ENCODE data around the gene CCDC89. TPM values are rescaled to one million over a fixed set of nuclear protein-coding genes. Genes with fewer than 3 reads are reported as not detected.

Gene CCDC89
- total and polyA plus RNA-seq, 10 of the 15 experiments (the other 5 are each of a cell fraction or from before 2014, with no cell fraction given) = 0.11 to 0.15 TPM; not detected in 8

- H3K36me3 ChIP-seq (ENCODE audit: control insufficient read depth in 2 of 2, insufficient read depth in 2 of 2, low read length in 1 of 2) = peaks cover 0 to 23% of the 10 kb centered on the region in 2 experiments; a peak in 3 of 4 replicates
- TF ChIP-seq TCF12 (IDR thresholded peaks at IDR 0.05; ENCODE audit: low read depth, low read length) (no peak), BCL3 (IDR thresholded peaks at IDR 0.05; ENCODE audit: borderline replicate concordance, insufficient read depth, low read depth, low read length, poor library complexity, severe bottlenecking) (no peak), HCFC1 (IDR thresholded peaks at IDR 0.05; ENCODE audit: low read length) (no peak), RB1 (IDR thresholded peaks at IDR 0.05; ENCODE audit: borderline replicate concordance) (no peak)
- no peak overlapping the region for H3K4me3 ChIP-seq
- ChIA-PET POLR2A (interaction anchor here (1.2 to 1.5 kb wide), 2 partner anchors 10 to 30 kb away, joined by 4 to 6 read pairs; partner anchors contain the start of gene TMEM126B), CTCF (no interaction called here), RAD21 (ENCODE audit: unreplicated experiment) (interaction anchor here (2.8 kb wide), 1 partner anchor 9 kb away, joined by 9 read pairs; no protein-coding TSS in a partner anchor), SMC1A (ENCODE audit: uncharacterized antibody, unreplicated experiment) (interaction anchor here (0.6 to 8.2 kb wide), 2 partner anchors 10 to 168 kb away, joined by 3 to 66 read pairs; partner anchors contain the start of gene TMEM126A)
- no TSS peak for BruUV-seq (replicated peaks)
- intact Hi-C loops (cut with micrococcal nuclease; ENCODE audit: unreplicated experiment) = no loop called here
- in situ Hi-C loops (cut with MboI) = no loop called here
- H3K27me3 ChIP-seq (replicated peaks in 1 of 2; ENCODE audit: control insufficient read depth in 2 of 2, insufficient read depth in 2 of 2, low read length in 1 of 2) = no peaks in the 10 kb centered on the region
- 100% methylated on average over 1 of the region's 1 CpG for WGBS (ENCODE audit: insufficient coverage, insufficient replicate concordance, low lambda C conversion rate, missing lambda C conversion rate)
- DNase-seq (ENCODE audit: low read depth, low spot score) (no peak), ATAC-seq (no peak), FAIRE-seq (no peak)
- H3K4me1 ChIP-seq (ENCODE audit: control insufficient read depth, insufficient read depth, low read length) = no peaks in the 10 kb centered on the region
- H4K20me1 ChIP-seq (ENCODE audit: control insufficient read depth, insufficient read depth) = peaks cover 3% of the 10 kb centered on the region; the same call in 1 of the 2 replicates
- H3K9me3 ChIP-seq (replicated peaks; ENCODE audit: control insufficient read depth, insufficient read depth, low read length) = no peaks in the 10 kb centered on the region
- peaks cover 53% of the 10 kb centered on the region for H3K79me2 ChIP-seq (ENCODE audit: control insufficient read depth, insufficient read depth, low read length)
- H2AFZ ChIP-seq (ENCODE audit: control insufficient read depth, low read depth, low read length) = no peak overlapping the region
- H3K4me2 ChIP-seq (ENCODE audit: control insufficient read depth, insufficient read depth) = no peak overlapping the region
- no peak overlapping the region for H3K9ac ChIP-seq (ENCODE audit: control insufficient read depth, insufficient read depth, low read length)
- no peak overlapping the region for H3K27ac ChIP-seq (ENCODE audit: control insufficient read depth, insufficient read depth)
Measured at GRCh38 chr11:85658180-85658579, 27.8 kb downstream of the CCDC89 start.

- Histone ChIP-seq H3K4me2 (ENCODE audit: control insufficient read depth, insufficient read depth) (no peak overlapping the region), H3K4me3 (no peak overlapping the region), H3K9ac (ENCODE audit: control insufficient read depth, insufficient read depth, low read length) (no peak overlapping the region), H3K79me2 (ENCODE audit: control insufficient read depth, insufficient read depth, low read length) (peaks cover 39% of the 10 kb centered on the region), H3K27me3 (replicated peaks in 1 of 2; ENCODE audit: control insufficient read depth in 2 of 2, insufficient read depth in 2 of 2, low read length in 1 of 2) (no peaks in the 10 kb centered on the region), H2AFZ (ENCODE audit: control insufficient read depth, low read depth, low read length) (no peak overlapping the region), H3K36me3 (ENCODE audit: control insufficient read depth in 2 of 2, insufficient read depth in 2 of 2, low read length in 1 of 2) (peaks cover 0 to 15% of the 10 kb centered on the region in 2 experiments; a peak in 2 of 4 replicates), H4K20me1 (ENCODE audit: control insufficient read depth, insufficient read depth) (no peaks in the 10 kb centered on the region), H3K9me3 (replicated peaks; ENCODE audit: control insufficient read depth, insufficient read depth, low read length) (no peaks in the 10 kb centered on the region), H3K4me1 (ENCODE audit: control insufficient read depth, insufficient read depth, low read length) (no peaks in the 10 kb centered on the region), H3K27ac (ENCODE audit: control insufficient read depth, insufficient read depth) (no peak overlapping the region)
- POLR2A ChIA-PET = interaction anchor here (1.1 to 1.5 kb wide), 2 partner anchors 8 to 29 kb away, joined by 4 read pairs; partner anchors contain the start of gene TMEM126B
- SMC1A ChIA-PET (ENCODE audit: uncharacterized antibody, unreplicated experiment) = interaction anchor here (0.6 to 1.3 kb wide), 3 partner anchors 9 to 38 kb away, joined by 3 read pairs; partner anchors contain the start of genes TMEM126A and TMEM126B
- RAD21 ChIA-PET (ENCODE audit: unreplicated experiment) = no interaction called here
- DNase-seq (ENCODE audit: low read depth, low spot score) (no peak), ATAC-seq (no peak), FAIRE-seq (no peak)
- intact Hi-C loops (cut with micrococcal nuclease; ENCODE audit: unreplicated experiment) (no loop called here), in situ Hi-C loops (cut with MboI) (no loop called here)
- CTCF ChIA-PET = no interaction called here
- 33% methylated on average over 1 of the region's 1 CpG for WGBS (ENCODE audit: insufficient coverage, insufficient replicate concordance, low lambda C conversion rate, missing lambda C conversion rate)
- no TSS peak for BruUV-seq (replicated peaks)
- TF ChIP-seq IRF4 (IDR thresholded peaks at IDR 0.05; ENCODE audit: low read depth, low read length) = no peak
- no peak for TF ChIP-seq RCOR1 (conservative IDR thresholded peaks at IDR 0.05; ENCODE audit: low read depth, low read length)
- TF ChIP-seq ZNF384 (IDR thresholded peaks at IDR 0.05; ENCODE audit: borderline replicate concordance, low read depth, low read length) = no peak
- no peak for TF ChIP-seq E2F4 (IDR thresholded peaks at IDR 0.05; ENCODE audit: low read depth, low read length)
- no peak for TF ChIP-seq ZZZ3 (IDR thresholded peaks at IDR 0.05; ENCODE audit: control insufficient read depth, insufficient read length, low read depth)
- TF ChIP-seq CBFB (IDR thresholded peaks at IDR 0.05; ENCODE audit: low read depth) = no peak
- TF ChIP-seq SIX5 (IDR thresholded peaks at IDR 0.05; ENCODE audit: low read depth, low read length, severe bottlenecking) = no peak
- no peak for TF ChIP-seq BCLAF1 (IDR thresholded peaks at IDR 0.05)
Measured at GRCh38 chr11:85656777-85657176, 29.2 kb downstream of the CCDC89 start.

Measured in GM12878 (cell line).